Psoas muscle (tissue), 8 donors: ENCODE measurements around the gene CHAD. TPM values are rescaled to one million over a fixed set of nuclear protein-coding genes. Genes with fewer than 3 reads are reported as not detected.

ENCODE experiments used
- ATAC-seq, 4 donors: fragments of 200-7000 bp; cut with Tn5 transposase; one replicate each; pipeline ENCODE4 v1.9.1; 2020; ENCODE audit warnings: moderate library complexity in 3 of 4, mild to moderate bottlenecking in 2 of 4
- DNase-seq, 2 donors: peaks; one replicate each; pipeline ENCODE4 v3.0.0-alpha.2; 2020
- H3K27ac ChIP-seq: fragments of 200-600 bp; one replicate; pipeline ENCODE4 v1.8.0; 2022
- H3K27me3 ChIP-seq, 3 donors: fragments of 200-600 bp in 1 of 3; one replicate each; pipeline versions ENCODE4 v1.6.1 to v1.8.0; 2013 to 2022; ENCODE audit warnings: low read length in 2 of 3, mild to moderate bottlenecking in 2 of 3, moderate library complexity in 1 of 3; ENCODE audit not compliant: insufficient read depth in 3 of 3
- H3K36me3 ChIP-seq, 2 donors: fragments of 200-600 bp in 1 of 2; one replicate each; pipeline versions ENCODE4 v1.6.1 to v1.8.0; 2013 to 2022; ENCODE audit warnings: low read depth in 1 of 2, mild to moderate bottlenecking in 1 of 2, moderate library complexity in 1 of 2; ENCODE audit not compliant: insufficient read depth in 1 of 2
- H3K4me1 ChIP-seq: fragments of 200-600 bp; one replicate; pipeline ENCODE4 v1.8.0; 2022
- H3K4me3 ChIP-seq: fragments of 200-600 bp; one replicate; pipeline ENCODE4 v1.8.0; 2022; ENCODE audit warnings: mild to moderate bottlenecking
- H3K9me3 ChIP-seq: fragments of 200-600 bp; one replicate; pipeline ENCODE4 v1.8.0; 2022
- WGBS, 3 donors: extraction: QIAGEN DNeasy Blood & Tissue Kit; methylation state at CpG; one replicate each; pipeline versions ENCODE4 v1.1.6 to v1.1.7; 2013; 5-methylcytosine and 5-hydroxymethylcytosine counted together
- intact Hi-C, 2 donors: fragments of 100-400 bp; cut with DNase I; formaldehyde crosslinking; loops; one replicate each; pipeline versions ENCODE4 v1.11.0 to v1.14.2; 2022
- polyA plus RNA-seq, 3 donors: library from polyadenylated mRNA; stranded (reverse); fragments of 200-250 nt; gene quantifications; one replicate each; pipeline ENCODE4 v1.2.3, GENCODE V29; 2013
- total RNA-seq, 4 donors: library from RNA; stranded (reverse); fragmentation: NEBNext Ultra II Directional in 2 of 4; extraction: Animal tissue kit (Norgen Biotek cat#: 25700) in 2 of 4; gene quantifications; one replicate each; pipeline versions ENCODE4 v1.2.1 to v1.2.4, GENCODE V29; 2021 to 2023
- TF ChIP-seq, protein P1 (sequence below): fragments of 200-600 bp; IDR thresholded peaks from one replicate; pipeline ENCODE4 v1.8.0; 2022; ENCODE audit warnings: antibody characterized with exemption
- donor health status: healthy with polysubstance abuse.
- donor health status: DM: no; HTN: no; CAD: no; lungs with moderate emphysema.
- donor health status: Bipolar disorder and iron deficiency.
- donor health status: healthy.
- donor health status: DM: yes; HTN: yes; CAD: no.
- donor health status: DM: no; HTN: no; CAD: no.
- donor health status: DM: no; HTN: no; CAD: no.
- donor health status: DM: yes; HTN: yes; CAD: no.

Gene CHAD
- total and polyA plus RNA-seq, 7 donors = 0.09 to 0.76 (median 0.42) TPM; not detected in 2

DNA sequence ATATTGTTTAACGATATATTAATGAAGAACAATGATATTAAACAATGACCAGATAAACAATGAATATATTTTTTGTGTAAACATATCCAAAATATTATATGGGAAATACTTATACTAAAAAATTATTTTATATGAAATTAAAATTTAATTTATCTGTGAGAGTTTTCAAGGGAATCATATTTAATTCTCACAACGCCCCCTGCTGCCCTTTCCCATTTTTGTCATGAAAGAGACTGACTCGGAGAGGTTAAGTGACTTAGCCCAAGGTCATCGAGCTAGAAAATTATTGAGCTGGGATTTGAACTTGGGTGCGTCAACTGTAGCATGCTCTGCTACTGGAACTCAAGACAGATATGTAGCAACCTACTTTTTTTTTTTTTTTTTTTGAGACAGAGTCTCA is 32.4 kb upstream of the CHAD start:
- WGBS, 3 donors = 35 to 44% (median 43%) methylated on average over 5 of the region's 5 CpGs
- ATAC-seq (no peak), DNase-seq (no peak)
- intact Hi-C loops = no loop called here
- TF ChIP-seq, protein P1, sequence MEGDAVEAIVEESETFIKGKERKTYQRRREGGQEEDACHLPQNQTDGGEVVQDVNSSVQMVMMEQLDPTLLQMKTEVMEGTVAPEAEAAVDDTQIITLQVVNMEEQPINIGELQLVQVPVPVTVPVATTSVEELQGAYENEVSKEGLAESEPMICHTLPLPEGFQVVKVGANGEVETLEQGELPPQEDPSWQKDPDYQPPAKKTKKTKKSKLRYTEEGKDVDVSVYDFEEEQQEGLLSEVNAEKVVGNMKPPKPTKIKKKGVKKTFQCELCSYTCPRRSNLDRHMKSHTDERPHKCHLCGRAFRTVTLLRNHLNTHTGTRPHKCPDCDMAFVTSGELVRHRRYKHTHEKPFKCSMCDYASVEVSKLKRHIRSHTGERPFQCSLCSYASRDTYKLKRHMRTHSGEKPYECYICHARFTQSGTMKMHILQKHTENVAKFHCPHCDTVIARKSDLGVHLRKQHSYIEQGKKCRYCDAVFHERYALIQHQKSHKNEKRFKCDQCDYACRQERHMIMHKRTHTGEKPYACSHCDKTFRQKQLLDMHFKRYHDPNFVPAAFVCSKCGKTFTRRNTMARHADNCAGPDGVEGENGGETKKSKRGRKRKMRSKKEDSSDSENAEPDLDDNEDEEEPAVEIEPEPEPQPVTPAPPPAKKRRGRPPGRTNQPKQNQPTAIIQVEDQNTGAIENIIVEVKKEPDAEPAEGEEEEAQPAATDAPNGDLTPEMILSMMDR = peak; percentile 26
- no peak overlapping the region for H3K27ac ChIP-seq
- H3K9me3 ChIP-seq = no peaks in the 10 kb centered on the region
- no peak overlapping the region for H3K4me3 ChIP-seq
- no peaks in the 10 kb centered on the region for H3K4me1 ChIP-seq
- H3K36me3 ChIP-seq = no peaks in the 10 kb centered on the region
- no peaks in the 10 kb centered on the region for H3K27me3 ChIP-seq

DNA sequence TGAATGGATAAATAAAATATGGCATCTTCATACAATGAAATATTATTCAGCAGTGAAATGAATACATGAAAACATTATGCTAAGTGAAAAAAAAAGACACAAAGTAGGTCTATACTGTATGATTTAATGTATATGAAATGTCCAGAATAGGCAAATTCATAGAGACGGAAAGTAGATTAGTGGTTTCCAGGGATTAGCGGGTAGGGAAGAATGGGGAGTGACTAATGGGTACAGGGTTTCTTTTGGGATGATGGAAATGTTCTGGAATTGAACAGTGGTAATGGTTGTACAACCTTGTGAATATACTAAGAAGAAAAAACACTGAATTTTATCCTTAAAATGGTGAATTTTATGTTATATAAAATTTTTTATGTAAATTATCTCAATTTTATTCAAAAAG is 31.0 kb upstream of the CHAD start:
- H3K36me3 ChIP-seq = no peaks in the 10 kb centered on the region
- intact Hi-C loops = no loop called here
- 95 to 98% (median 96%) methylated on average over 2 of the region's 2 CpGs for WGBS, 3 donors
- no peak overlapping the region for H3K4me3 ChIP-seq
- ATAC-seq (no peak), DNase-seq (no peak)
- no peaks in the 10 kb centered on the region for H3K9me3 ChIP-seq
- no peak overlapping the region for H3K27ac ChIP-seq
- TF ChIP-seq, protein P1 = no peak
- H3K27me3 ChIP-seq = no peaks in the 10 kb centered on the region
- no peaks in the 10 kb centered on the region for H3K4me1 ChIP-seq

DNA sequence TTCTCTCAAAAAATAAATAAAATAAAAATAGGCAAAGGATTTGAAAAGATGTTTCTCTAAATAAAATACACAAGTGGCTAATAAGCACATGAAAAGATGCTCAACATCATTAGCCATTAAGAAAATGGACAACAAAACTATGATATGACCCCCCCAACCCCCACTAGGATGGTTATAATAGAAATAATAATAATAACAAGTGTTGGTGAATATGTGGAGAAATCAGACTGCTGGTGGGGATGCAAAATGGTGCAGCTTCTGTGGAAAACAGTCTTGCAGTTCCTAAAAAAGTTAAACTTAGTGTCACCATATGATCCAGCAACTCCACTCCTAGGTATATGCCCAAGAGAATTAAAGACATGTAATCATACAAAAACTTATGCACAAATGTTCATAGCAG is 30.6 kb upstream of the CHAD start:
- Histone ChIP-seq H3K4me1 (no peaks in the 10 kb centered on the region), H3K36me3 (no peaks in the 10 kb centered on the region), H3K27me3 (no peaks in the 10 kb centered on the region), H3K4me3 (no peak overlapping the region), H3K9me3 (no peaks in the 10 kb centered on the region), H3K27ac (no peak overlapping the region)
- DNase-seq (no peak), ATAC-seq (no peak)
- TF ChIP-seq, protein P1 = no peak
- intact Hi-C loops = no loop called here

DNA sequence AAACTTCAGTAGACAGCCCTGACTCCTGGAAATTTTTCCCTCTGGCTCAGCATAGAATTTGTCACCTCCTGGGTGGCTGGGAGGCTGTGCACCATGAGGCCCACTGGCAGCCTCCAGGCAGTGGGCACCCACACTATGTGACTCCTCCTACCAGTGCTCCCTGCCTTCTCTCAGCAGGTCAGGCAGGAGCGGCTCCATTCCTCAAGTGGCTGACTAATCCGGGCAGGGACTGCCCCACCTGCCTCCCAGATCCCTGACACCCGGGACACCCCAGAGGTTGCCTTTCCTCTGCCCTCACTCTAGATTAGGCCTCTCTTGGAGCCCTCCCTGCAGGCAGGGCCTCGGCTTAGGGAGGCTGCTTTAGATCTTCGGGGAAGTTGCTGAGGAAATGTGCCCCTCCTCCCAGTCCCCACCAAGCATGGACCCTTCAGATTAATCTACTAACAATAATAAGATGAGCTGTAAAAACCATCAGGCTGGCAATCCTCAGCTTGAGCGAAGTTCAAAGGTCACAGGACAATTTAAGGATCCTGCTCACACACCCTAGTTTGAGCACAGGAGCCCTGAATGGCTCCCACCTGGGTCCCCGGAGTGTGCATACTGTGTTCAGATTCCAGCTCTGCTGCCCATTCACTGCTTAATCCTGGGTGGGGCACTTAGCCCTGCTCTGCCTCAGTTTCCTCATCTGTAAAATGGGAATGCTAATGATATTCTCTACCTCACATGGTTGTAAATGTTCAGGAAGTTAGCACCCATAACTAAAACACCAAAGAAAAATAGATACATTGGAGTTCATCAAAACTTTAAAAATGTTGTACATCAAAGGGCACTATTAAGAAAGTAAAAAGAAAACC is 29.6 kb upstream of the CHAD start:
- 78 to 88% (median 80%) methylated on average over 7 of the region's 7 CpGs for WGBS, 3 donors
- no peak for ATAC-seq
- no peak overlapping the region for H3K4me3 ChIP-seq
- TF ChIP-seq, protein P1 = no peak
- intact Hi-C loops = no loop called here
- no peaks in the 10 kb centered on the region for H3K4me1 ChIP-seq
- no peaks in the 10 kb centered on the region for H3K9me3 ChIP-seq
- no peak overlapping the region for H3K27ac ChIP-seq
- H3K36me3 ChIP-seq = no peaks in the 10 kb centered on the region
- DNase-seq = peak in 1 of 2 donors; percentile 29
- no peaks in the 10 kb centered on the region for H3K27me3 ChIP-seq

DNA sequence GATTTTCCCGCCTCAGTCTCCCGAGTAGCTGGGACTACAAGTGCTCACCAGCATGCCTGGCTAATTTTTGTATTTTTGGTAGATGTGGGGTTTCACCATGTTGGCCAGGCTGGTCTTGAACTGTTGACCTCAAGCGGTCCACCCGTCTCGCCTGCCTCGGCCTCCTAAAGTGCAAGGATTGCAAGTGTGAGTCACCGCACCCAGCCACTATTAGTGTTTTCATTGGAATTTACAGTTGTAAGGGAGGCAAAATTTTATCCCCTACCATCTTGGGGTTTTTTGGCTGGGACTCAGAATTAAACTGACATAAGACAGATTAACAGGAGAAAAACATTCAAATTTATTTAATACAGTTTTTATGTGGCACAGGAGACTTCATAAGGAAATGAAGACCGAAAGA is 27.2 kb upstream of the CHAD start:
- TF ChIP-seq, protein P1 = no peak
- H3K4me3 ChIP-seq = no peak overlapping the region
- H3K9me3 ChIP-seq = no peaks in the 10 kb centered on the region
- no peaks in the 10 kb centered on the region for H3K27me3 ChIP-seq
- DNase-seq (peak in 1 of 2 donors; percentile 0), ATAC-seq (no peak)
- H3K36me3 ChIP-seq = no peaks in the 10 kb centered on the region
- 93 to 99% (median 94%) methylated on average over 8 of the region's 8 CpGs for WGBS, 3 donors
- intact Hi-C loops = no loop called here
- H3K4me1 ChIP-seq = no peaks in the 10 kb centered on the region
- H3K27ac ChIP-seq = no peak overlapping the region
